HEK293T (cell line): ENCODE data around the gene HSBP1L1.

Experiments used
- CTCF ChIA-PET: fragments of 350-600 bp; formaldehyde crosslinking; extraction: SDS; loops from one replicate; lab custom pipeline; 2021; ENCODE audit warnings: antibody characterized with exemption, inconsistent platforms; lab: Yijun Ruan, JAX
- POLR2A ChIA-PET: fragments of 350-600 bp; formaldehyde crosslinking; extraction: SDS; loops from one replicate; lab custom pipeline; 2020; ENCODE audit warnings: antibody characterized with exemption, inconsistent platforms; lab: Yijun Ruan, JAX
- DNase-seq: peaks from one replicate; pipeline ENCODE4 v3.0.0; 2012; ENCODE audit warnings: mixed read lengths; ENCODE audit errors: extremely low spot score
- ARNT ChIP-seq: fragments of 450-650 bp; IDR thresholded peaks from 2 replicates; pipeline ENCODE4 v1.6.1; 2017; ENCODE audit warnings: mild to moderate bottlenecking
- BHLHE40 ChIP-seq: fragments of 450-650 bp; IDR thresholded peaks from 2 replicates; pipeline ENCODE4 v1.6.1; 2016; ENCODE audit warnings: mild to moderate bottlenecking, moderate library complexity, borderline replicate concordance
- CTBP1 ChIP-seq: fragments of 450-650 bp; IDR thresholded peaks from 2 replicates; pipeline ENCODE4 v1.6.1; 2016; ENCODE audit warnings: borderline replicate concordance
- ELF4 ChIP-seq: fragments of 450-650 bp; IDR thresholded peaks from 2 replicates; pipeline ENCODE4 v1.6.1; 2017; ENCODE audit warnings: antibody characterized with exemption
- FOXA1 ChIP-seq: fragments of 450-650 bp; IDR thresholded peaks from 2 replicates; pipeline ENCODE4 v1.6.1; 2016; ENCODE audit warnings: mild to moderate bottlenecking
- FOXK2 ChIP-seq: fragments of 450-650 bp; IDR thresholded peaks from 2 replicates; pipeline ENCODE4 v1.6.1; 2016; ENCODE audit warnings: mild to moderate bottlenecking
- FOXM1 ChIP-seq: fragments of 450-650 bp; IDR thresholded peaks from 2 replicates; pipeline ENCODE4 v1.6.1; 2017; ENCODE audit warnings: mild to moderate bottlenecking, borderline replicate concordance
- HDGF ChIP-seq: fragments of 450-650 bp; IDR thresholded peaks from 2 replicates; pipeline ENCODE4 v1.6.1; 2017; ENCODE audit warnings: antibody characterized with exemption, borderline replicate concordance
- L3MBTL2 ChIP-seq: fragments of 450-650 bp; conservative IDR thresholded peaks from 2 replicates; pipeline ENCODE4 v1.6.1; 2016; ENCODE audit warnings: mild to moderate bottlenecking
- LEF1 ChIP-seq: fragments of 450-650 bp; IDR thresholded peaks from 2 replicates; pipeline ENCODE4 v1.6.1; 2017; ENCODE audit warnings: mild to moderate bottlenecking, borderline replicate concordance
- NFRKB ChIP-seq: fragments of 450-650 bp; IDR thresholded peaks from 2 replicates; pipeline ENCODE4 v1.6.1; 2016; ENCODE audit warnings: mild to moderate bottlenecking, moderate library complexity
- PKNOX1 ChIP-seq: fragments of 450-650 bp; IDR thresholded peaks from 2 replicates; pipeline ENCODE4 v1.6.1; 2016
- SP1 ChIP-seq: fragments of 450-650 bp; IDR thresholded peaks from 2 replicates; pipeline ENCODE4 v1.6.1; 2017
- SUZ12 ChIP-seq: fragments of 450-650 bp; IDR thresholded peaks from 2 replicates; pipeline ENCODE4 v1.6.1; 2016; ENCODE audit warnings: mild to moderate bottlenecking
- TARDBP ChIP-seq: fragments of 450-650 bp; IDR thresholded peaks from 2 replicates; pipeline ENCODE4 v1.6.1; 2016
- ZNF384 ChIP-seq: fragments of 450-650 bp; IDR thresholded peaks from 2 replicates; pipeline ENCODE4 v1.6.1; 2016

Gene HSBP1L1

DNA sequence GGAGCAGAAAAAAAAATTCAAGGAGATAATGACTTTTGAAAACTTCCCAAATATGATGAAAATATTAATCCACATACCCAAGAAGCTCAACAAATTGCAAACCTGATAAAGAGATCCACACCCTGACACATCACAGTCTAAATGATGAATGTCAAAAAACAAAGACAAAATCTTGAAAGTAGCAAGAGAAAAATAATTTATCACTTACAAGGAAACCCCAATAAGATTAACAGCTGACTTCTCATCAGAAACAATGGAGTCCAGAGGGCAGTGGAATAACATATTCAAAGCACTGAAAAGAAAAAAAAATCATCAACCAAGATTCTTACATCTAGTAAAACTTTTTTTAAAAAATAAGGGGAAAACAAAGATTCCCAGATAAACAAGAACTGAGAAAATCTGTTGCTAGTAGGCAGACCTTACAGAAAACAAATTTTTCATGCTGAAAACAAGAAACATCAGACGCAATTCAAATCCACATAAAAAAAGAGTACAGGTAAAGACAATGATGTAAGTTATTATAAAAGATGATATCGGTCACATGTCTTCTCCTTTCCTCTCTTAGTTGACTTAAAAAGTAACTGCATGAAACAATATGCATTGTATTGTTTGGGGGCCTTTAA lies 34.3 kb upstream of the HSBP1L1 start:
- ChIA-PET CTCF (no interaction called here), POLR2A (no interaction called here)
- DNase-seq = no peak
- no peak for TF ChIP-seq SUZ12

DNA sequence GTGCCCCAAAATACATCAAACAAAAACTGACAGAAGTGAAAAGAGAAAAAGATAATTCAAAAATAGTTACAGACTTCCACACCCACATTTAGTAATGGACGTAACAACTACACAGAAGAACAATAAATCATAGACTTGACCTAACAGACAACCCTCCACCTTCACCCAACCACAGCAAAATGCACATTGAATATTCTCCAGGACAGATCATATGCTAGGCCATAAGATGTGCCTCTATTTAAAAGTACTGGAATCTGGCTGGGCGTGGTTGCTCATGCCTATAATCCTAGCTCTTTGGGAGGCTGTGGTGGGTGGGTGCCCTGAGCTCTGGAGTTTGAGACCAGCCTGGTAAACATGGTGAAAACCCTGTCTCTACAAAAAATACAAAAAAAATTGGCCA lies 33.0 kb upstream of the HSBP1L1 start:
- ChIA-PET POLR2A (no interaction called here), CTCF (no interaction called here)
- no peak for TF ChIP-seq ZNF384

DNA sequence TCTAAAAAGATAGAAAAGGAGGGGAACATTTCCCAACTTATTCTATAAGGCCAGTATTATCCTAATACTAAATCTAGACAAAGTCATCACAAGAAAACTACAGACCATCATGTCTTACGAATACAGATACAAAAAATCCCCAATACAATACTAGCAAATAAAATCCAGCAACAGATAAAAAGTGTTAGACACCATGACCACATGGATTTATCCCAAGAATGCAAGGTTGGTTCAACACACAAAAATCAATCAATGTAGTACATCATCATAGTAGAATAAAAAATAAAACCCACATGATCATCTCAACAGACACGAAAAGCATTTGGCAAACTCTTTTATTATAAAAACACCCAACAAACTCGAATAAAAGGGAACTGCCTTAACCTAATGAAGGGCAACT lies 31.5 kb upstream of the HSBP1L1 start:
- no peak for DNase-seq
- CTCF ChIA-PET = no interaction called here
- POLR2A ChIA-PET = no interaction called here
- no peak for TF ChIP-seq ZNF384
- TF ChIP-seq PKNOX1 = no peak
- TF ChIP-seq ARNT = no peak
- TF ChIP-seq TARDBP = no peak
- no peak for TF ChIP-seq L3MBTL2
- TF ChIP-seq FOXA1 = no peak
- TF ChIP-seq BHLHE40 = no peak
- TF ChIP-seq LEF1 = no peak
- TF ChIP-seq CTBP1 = no peak
- TF ChIP-seq HDGF = no peak
- TF ChIP-seq ELF4 = no peak
- TF ChIP-seq FOXM1 = no peak

More for the DNA sequence above, 33.0 kb upstream of the HSBP1L1 start:
- no peak for DNase-seq

DNA sequence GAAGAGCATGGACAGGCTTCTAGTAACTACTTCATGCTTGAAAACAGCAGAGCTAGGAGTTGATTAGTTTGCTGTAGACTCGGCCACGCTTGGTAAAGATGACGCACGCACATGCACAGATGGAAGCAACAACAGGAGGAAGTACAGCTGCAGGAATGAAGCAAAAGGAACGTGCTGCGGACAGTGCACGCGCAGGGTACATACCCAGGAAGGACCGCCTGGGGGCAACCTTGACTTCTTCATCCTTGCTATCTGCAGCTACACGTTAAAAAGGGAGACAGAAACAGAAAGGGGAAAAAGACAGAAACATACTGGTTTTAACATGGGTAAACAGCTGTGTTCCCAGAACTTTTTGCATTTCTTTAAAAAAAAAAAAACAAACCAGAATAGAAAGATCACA lies 30.7 kb upstream of the HSBP1L1 start:
- DNase-seq = no peak
- CTCF ChIA-PET = no interaction called here
- POLR2A ChIA-PET = no interaction called here
- TF ChIP-seq FOXA1 (no peak), PKNOX1 (no peak), HDGF (no peak), ARNT (no peak), SP1 (no peak), L3MBTL2 (no peak), FOXM1 (no peak), ELF4 (no peak), FOXK2 (no peak), ZNF384 (no peak), NFRKB (no peak), BHLHE40 (no peak), LEF1 (no peak)

DNA sequence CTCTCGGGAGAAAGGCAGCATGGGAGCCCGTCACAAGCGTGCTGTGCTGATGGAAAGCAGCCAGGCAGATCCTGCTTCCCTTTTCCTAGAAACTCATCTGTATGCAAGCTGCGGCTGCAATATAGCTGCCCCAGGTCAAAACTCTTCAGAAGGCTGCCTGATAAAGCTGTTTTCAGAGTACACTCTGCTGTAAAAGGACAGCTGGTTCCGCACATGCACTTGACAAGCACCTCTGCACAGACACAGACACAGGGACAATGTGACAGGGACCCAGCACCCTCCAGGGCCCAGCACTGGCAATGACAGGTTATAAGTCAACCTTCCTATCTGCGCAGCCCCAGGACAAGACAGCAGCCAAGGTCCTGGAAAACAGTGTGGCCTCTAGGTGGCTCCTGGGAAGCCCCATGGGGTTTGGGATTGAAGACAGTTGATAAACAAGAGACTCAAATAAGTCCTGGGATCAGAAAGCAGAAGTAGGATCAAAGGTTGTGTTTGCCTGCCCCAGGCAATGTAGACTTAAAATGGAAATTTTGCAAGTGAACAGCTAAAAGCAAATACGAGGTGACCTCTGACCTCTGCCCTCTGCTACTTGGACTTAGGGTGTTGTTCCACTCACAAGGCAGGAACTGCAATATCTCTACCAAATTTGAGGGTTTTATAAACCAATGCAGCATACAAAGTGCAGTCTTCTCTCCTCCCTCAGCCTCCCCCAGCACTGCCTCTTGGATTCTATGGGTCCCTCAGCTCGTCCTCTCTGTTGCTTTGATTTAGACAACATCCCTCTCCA lies 29.9 kb upstream of the HSBP1L1 start:
- ChIA-PET POLR2A (no interaction called here), CTCF (no interaction called here)
- TF ChIP-seq HDGF (no peak), PKNOX1 (no peak), FOXM1 (no peak), ARNT (no peak), L3MBTL2 (no peak)
- DNase-seq = no peak

GRCh38 chr18:79935098-79935480 lies 29.4 kb upstream of the HSBP1L1 start:
- no peak for TF ChIP-seq TARDBP
- no peak for TF ChIP-seq ZNF384
- TF ChIP-seq HDGF = no peak
- TF ChIP-seq ELF4 = no peak
- no peak for TF ChIP-seq FOXK2
- TF ChIP-seq SP1 = no peak
- no peak for TF ChIP-seq LEF1
- TF ChIP-seq NFRKB = no peak
- TF ChIP-seq PKNOX1 = no peak
- TF ChIP-seq L3MBTL2 = no peak
- TF ChIP-seq SUZ12 = no peak
- no peak for TF ChIP-seq ARNT
- CTCF ChIA-PET = no interaction called here

More at GRCh38 chr18:79935098-79935480, 29.4 kb upstream of the HSBP1L1 start:
- POLR2A ChIA-PET = no interaction called here
- no peak for DNase-seq
